HG03354 (cell line): ENCODE data around the gene ARID3C.

Source experiments
- ATAC-seq: cut with Tn5 transposase; IDR thresholded peaks from one replicate; pipeline ENCODE4 v1.9.1; 2021; ENCODE audit warnings: mild to moderate bottlenecking; ENCODE audit not compliant: unreplicated experiment, poor library complexity, severe bottlenecking

The ARID3C gene

DNA sequence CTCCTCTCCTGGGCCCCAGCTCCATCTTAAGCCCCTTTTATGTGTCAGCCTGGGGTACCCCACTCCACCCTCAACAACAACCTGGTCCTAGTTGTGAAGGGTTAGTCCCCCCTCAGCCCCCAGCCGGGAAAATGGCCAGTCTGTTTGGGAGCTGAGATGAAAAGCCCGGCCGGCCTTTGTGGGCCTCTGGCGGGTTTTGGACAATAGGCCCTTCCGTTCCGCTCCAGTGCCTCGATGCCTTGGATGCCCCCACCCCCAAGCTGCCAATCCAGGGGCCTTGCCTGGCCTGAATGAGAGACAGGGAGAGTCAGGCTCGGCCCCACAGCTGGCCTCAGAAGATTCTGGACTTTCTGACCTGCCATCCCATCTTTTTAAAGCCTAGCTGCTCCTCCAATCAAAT, 48.5 kb downstream of the ARID3C start:
- no peak for ATAC-seq

- ATAC-seq: no peak
Measured at GRCh38 chr9:34579808-34580163, 49.1 kb downstream of the ARID3C start.

GRCh38 chr9:34579104-34579807, 49.6 kb downstream of the ARID3C start:
- no peak for ATAC-seq

DNA sequence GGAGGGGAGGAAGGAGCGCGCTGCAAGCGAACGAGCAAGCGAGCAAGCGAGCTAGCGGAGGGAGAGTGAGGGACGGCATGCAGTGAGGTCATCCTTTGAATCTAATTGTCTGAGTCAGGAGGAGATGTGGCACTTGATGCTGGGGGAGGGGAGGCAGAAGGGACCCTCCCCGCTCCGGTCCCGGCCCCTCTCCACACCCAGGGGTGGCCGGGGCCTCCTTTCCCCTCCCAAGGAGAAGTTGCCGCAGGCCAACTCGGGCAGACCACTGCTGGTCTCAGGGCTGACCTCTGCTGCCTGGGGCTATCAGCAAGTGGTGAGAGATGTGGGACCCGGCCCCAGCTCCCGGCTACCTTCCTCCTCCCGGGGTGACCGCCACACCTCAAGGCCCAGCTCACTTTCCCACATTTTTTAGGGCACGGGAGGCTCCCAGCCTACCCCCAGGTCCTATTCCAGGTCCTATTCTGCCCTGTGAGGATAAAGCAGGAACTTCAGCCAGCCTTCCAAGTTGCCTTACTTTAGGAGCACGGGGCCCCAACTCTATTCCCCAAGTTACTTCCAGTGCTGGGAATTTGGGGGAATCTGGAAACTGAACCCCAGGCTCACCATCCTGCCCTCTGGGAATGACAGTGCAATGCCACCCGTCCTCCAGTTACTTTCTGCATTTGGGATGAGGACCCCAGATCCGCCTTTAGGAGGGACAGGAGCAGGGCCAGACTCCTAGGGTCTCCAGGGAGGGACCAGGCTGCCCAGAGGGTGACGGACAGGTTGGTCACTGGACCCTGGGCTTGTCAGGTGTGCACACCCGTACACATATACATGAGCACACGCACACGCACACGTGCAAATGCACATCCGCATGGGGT, 50.4 kb downstream of the ARID3C start:
- ATAC-seq: no peak

DNA sequence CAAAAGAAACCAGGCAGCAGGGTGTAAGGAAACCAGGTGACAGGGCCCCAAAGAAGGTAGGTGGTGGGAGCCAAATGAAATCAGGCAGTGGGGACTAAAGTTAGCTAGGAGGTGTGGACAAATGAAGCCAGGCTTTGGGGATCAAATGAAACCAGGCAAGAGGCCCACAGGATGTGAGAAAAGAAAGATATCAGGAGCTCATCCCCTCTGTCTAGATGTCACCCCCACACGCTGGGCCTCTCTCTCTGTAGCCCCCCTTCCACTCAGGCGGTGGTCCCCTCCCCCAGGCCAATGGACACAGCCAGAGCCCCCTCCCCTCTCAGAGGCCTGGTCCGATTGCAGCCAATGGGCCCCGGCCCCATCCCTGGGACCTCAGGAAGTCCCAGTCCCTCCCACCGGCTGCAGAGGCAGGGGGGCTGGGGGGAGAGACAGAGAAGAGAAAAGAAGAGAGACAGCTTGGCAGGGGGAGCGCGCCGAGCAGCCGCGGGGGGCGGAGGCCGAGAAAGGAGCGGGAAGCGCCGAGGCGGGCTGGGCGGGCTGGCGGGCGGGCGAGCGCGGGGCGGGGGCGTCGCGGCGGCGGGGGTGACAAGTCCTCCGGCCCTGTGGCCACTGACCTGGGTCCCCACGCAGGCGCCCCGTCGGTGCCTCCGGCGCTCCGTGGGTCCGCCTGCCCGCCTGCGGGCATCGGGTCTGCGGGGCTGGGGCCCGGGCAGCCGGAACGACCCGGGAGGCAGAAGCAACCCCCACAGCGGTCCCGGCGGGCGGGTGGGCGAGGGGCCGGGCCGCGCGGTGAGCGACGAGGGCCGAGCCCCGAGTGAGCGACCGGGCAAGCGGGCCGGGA, 51.2 kb downstream of the ARID3C start:
- ATAC-seq: no peak

DNA sequence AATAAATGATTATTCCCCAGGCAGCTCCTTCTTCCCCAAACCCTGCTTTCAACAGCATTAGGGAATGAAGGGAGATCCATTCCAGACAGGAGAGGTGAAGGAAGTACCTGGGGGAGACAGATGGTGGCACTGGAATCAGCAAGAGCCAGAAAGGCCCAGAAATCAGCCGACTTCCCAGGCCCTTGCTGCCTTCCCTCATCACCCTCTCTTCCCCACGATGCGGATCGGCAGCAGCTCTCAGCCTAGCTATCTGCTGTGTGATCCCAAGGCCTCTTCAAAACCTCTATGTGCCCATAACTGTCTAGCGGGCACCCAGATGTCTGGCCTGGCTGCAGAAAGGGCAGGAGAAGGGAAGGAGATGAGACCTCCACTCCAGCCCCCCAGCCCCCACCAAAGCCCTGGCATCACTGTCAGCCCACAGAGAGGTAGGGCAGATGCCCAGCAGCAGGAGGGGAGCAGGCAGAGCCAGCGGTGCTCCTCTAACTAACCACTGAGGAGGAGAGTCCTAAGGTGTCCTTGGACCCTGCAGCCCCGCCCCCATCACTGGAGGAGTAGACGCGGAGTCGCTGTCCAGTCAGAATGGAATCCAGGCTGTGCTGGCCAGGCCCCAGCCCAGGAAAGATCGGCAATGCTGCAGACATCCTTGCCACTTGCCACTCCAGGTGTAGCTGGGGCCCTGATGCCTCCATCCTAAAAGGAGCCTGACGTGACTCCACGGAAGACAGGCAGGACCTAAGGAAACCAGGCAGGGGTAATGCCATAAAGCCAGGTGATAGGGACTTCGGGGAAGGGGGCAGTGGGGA, 52.1 kb downstream of the ARID3C start:
- no peak for ATAC-seq

DNA sequence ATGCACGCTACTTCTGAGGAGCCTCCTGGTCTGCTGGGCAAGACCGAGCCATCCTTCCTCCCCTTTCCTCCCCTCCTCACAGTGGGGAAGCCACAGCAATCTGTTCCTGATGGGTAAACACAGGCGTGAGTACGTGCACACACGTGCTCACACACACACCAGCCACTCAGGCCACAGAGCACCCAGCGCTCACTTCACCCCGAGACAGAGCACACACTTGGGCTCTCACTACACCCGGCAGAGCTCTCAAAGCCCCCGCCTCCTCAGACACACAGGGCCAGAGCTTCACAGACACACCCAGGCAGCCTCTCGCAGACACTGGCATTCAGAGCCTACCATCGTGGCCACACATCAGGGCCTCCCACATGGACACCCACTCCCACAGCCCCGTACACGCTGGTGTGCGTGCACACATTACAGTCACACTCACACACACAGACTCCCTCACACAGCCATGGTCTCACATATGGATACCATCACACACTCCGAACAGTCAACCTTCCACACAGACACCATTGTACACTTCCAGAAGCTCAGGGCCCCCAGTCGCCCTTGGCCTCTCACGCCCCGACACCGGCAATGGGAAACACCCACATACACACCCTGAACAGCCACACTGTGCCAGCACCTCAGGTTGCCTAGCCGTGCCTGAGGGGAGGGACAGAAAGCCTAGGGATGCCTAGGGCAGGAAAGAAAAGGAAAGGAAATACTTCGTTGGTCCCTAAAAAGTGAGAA, 52.8 kb downstream of the ARID3C start:
- ATAC-seq: no peak

- ATAC-seq: no peak
Measured at GRCh38 chr9:34575241-34575640, 53.6 kb downstream of the ARID3C start.

GRCh38 chr9:34574571-34574970, 54.3 kb downstream of the ARID3C start:
- ATAC-seq: no peak

DNA sequence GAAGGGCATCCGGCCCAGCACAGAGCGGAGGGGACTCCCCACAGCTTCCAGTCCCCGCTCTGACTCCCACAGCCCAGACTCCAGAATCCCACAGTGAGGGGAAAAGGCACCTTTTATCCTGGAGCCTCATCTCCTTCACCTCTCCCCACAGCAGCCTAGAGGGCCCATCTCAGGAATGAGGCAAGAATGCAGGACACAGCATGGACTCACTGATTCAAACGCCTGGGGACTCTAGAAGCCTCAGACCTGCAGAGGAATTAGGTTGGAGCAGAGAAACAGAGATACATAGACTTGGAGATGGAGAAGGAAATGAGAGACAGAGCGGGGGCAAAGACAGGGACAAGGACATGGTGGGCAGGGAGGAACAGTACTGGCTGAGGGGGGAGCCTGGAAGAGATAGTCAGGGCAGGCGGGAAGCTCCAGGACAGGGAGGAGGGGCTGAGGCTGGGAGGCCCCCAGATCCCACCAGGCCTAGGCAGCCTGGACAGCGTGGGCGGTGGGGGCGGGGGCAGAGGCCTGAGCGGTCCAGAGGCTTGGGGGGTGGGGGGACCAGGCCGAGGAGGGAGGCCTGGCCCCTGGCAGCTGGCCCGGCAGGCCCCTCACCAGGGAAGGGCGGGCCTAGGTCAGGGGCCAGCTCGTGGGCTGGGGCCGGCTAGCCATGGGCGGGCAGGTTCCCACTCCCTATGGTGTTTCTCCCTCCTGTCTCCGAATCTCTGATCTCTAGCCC, 55.1 kb downstream of the ARID3C start:
- ATAC-seq: no peak

DNA sequence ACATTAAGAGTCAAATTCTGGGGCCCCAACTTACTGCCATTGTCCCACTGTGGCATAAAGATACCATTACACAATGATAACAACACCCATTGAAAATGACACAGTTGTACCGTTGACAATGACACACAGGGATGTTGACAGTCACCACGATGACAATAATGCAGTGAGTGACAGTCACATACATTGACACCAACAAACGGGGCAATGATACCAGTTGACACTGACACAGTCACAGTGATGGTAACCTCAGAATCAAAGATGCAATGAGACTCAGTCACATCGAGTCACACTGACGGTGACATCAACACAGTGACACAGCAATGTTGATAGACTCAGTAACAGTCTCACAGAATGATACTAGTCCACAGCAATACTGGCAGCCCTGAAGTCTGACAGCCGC, 56.2 kb downstream of the ARID3C start:
- ATAC-seq: no peak

DNA sequence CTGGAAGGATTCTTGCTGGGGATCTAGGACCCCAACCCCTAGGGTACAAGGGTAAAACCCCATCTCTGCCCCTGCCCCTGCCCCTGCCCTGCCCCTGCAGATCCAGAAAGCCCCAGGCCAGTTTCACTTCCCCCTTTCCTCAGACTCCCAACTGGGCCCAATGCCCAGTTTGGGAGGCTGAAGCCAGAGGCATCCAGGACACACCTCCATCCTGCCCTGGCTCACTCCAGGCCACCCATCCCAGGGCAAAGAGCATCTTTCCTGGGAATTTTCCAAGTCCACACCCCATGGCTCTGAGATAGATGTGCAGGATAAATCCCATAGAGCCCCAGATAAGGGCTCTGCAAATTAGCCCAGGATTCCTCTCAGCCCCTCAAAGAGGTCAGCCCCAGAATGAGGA, 56.8 kb downstream of the ARID3C start:
- no peak for ATAC-seq

DNA sequence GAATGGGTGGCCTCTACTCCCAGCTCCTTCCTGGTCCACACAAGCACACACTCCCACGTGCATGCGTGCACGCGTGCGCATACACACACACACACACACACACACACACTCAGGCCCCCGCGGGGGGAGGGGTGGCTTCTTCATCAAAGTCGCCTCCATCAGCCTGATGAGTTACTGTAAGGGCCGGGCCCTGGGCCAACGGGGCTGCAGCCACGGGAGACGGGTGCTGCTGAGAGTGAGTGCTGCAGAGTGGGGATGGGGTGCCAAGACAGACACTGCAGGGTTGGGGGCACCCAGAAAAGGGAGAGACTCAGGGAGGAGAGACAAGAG, 57.4 kb downstream of the ARID3C start:
- ATAC-seq: no peak
